HepG2 (cell line): ENCODE results near the gene GRIN2C. TPM values are rescaled to one million over a fixed set of nuclear protein-coding genes. Genes with fewer than 3 reads are reported as not detected.
A peak's percentile ranks its signal among the peaks of the same experiment; 100 is the strongest.

Experiments
- ARID5B ChIP-seq: IDR thresholded peaks from 2 replicates; pipeline ENCODE4 v1.4.0; 2020; ENCODE audit warnings: mild to moderate bottlenecking, missing genetic modification reagents
- ASH2L ChIP-seq: fragments of 300-600, 200-600 bp; sonication (generic); IDR thresholded peaks from 2 replicates; pipeline ENCODE4 v1.7.0; 2017; ENCODE audit warnings: low read depth, mild to moderate bottlenecking, moderate library complexity, mixed read lengths, low read length; ENCODE audit not compliant: insufficient read length
- ATAD3A ChIP-seq: sonication (generic); formaldehyde crosslinking; IDR thresholded peaks from 2 replicates; pipeline ENCODE4 v1.4.0; 2020; ENCODE audit warnings: missing genetic modification reagents
- BHLHE40 ChIP-seq: IDR thresholded peaks from 2 replicates; pipeline ENCODE4 v1.6.1; 2011; ENCODE audit warnings: low read length, improper control_type of control experiment
- CHD2 ChIP-seq: IDR thresholded peaks from 2 replicates; pipeline ENCODE4 v1.6.1; 2011; ENCODE audit warnings: low read depth, low read length, improper control_type of control experiment
- FOXJ3 ChIP-seq: sonication (generic); formaldehyde crosslinking; IDR thresholded peaks from 2 replicates; pipeline ENCODE4 v1.4.0; 2020; ENCODE audit warnings: missing genetic modification reagents, mild to moderate bottlenecking, borderline replicate concordance
- HDAC2 ChIP-seq: sonication (generic); formaldehyde crosslinking; IDR thresholded peaks from 2 replicates; pipeline ENCODE4 v1.4.0; 2020; ENCODE audit warnings: missing genetic modification reagents
- HINFP ChIP-seq: sonication (generic); formaldehyde crosslinking; IDR thresholded peaks from 2 replicates; pipeline ENCODE4 v1.4.0; 2020; ENCODE audit warnings: low read depth, mild to moderate bottlenecking, missing genetic modification reagents
- MAFF ChIP-seq: IDR thresholded peaks from 2 replicates; pipeline ENCODE4 v1.6.1; 2011; ENCODE audit warnings: low read depth, low read length, improper control_type of control experiment
- MAFG ChIP-seq: sonication (generic); formaldehyde crosslinking; IDR thresholded peaks from 2 replicates; pipeline ENCODE4 v1.5.1; 2020; ENCODE audit warnings: mild to moderate bottlenecking, missing genetic modification reagents
- PAWR ChIP-seq: sonication (generic); formaldehyde crosslinking; IDR thresholded peaks from 2 replicates; pipeline ENCODE4 v1.4.0; 2020; ENCODE audit warnings: missing genetic modification reagents, mild to moderate bottlenecking, borderline replicate concordance
- RFXAP ChIP-seq: sonication (generic); formaldehyde crosslinking; IDR thresholded peaks from 2 replicates; pipeline ENCODE4 v1.4.0; 2020; ENCODE audit warnings: missing genetic modification reagents, borderline replicate concordance
- SMAD1 ChIP-seq: sonication (generic); formaldehyde crosslinking; IDR thresholded peaks from 2 replicates; pipeline ENCODE4 v1.4.0; 2020; ENCODE audit warnings: missing genetic modification reagents, low read depth, mild to moderate bottlenecking, borderline replicate concordance
- SP5 ChIP-seq: IDR thresholded peaks from 2 replicates; pipeline ENCODE4 v1.6.1; 2016; ENCODE audit warnings: low read depth, borderline replicate concordance
- TCF7L2 ChIP-seq: IDR thresholded peaks from 2 replicates; pipeline ENCODE4 v1.6.1; 2011; ENCODE audit warnings: mild to moderate bottlenecking, low read depth, low read length, moderate library complexity
- ZEB1 ChIP-seq: IDR thresholded peaks from 2 replicates; pipeline ENCODE4 v1.6.1; 2012; ENCODE audit warnings: mild to moderate bottlenecking, low read depth, inconsistent platforms; ENCODE audit not compliant: insufficient replicate concordance
- ZFP1 ChIP-seq: IDR thresholded peaks from 2 replicates; pipeline ENCODE4 v1.6.1; 2016
- ZFP37 ChIP-seq: sonication (generic); formaldehyde crosslinking; IDR thresholded peaks from 2 replicates; pipeline ENCODE4 v1.4.0; 2020; ENCODE audit warnings: missing genetic modification reagents, borderline replicate concordance
- ZFP62 ChIP-seq: sonication (generic); formaldehyde crosslinking; IDR thresholded peaks from 2 replicates; pipeline ENCODE4 v1.4.0; 2020; ENCODE audit warnings: missing genetic modification reagents
- ZNF44 ChIP-seq: sonication (generic); formaldehyde crosslinking; IDR thresholded peaks from 2 replicates; pipeline ENCODE4 v1.5.1; 2020; ENCODE audit warnings: mild to moderate bottlenecking, missing genetic modification reagents
- ZNF703 ChIP-seq: sonication (generic); formaldehyde crosslinking; IDR thresholded peaks from 2 replicates; pipeline ENCODE4 v1.5.1; 2020; ENCODE audit warnings: missing genetic modification reagents, mild to moderate bottlenecking, moderate library complexity, borderline replicate concordance
- polyA plus RNA-seq, 8 experiments: library from polyadenylated mRNA; depleted of rRNA in 3 of 8; stranded (reverse) in 7 of 8; unstranded in 1 of 8; fragments of >200 nt; fragmentation: Illumina TruSeq in 4 of 8; extraction: Trizol in 4 of 8; gene quantifications; 2 replicates each; pipeline versions ENCODE4 v1.2.1 to v1.2.3, GENCODE V29; 2011 to 2016; ENCODE audit warnings: low read depth in 4 of 8, missing spikeins in 1 of 8, mixed read lengths in 1 of 8; ENCODE audit not compliant: insufficient read depth in 1 of 8
- total RNA-seq, 5 experiments: library from RNA; depleted of rRNA; stranded (reverse); fragments of >200 nt; fragmentation: Illumina TruSeq; extraction: Trizol; gene quantifications; 2 replicates each; pipeline ENCODE4 v1.2.3, GENCODE V29; 2016; ENCODE audit warnings: low read depth in 1 of 5
- TF ChIP-seq, protein P1 (sequence below): IDR thresholded peaks from 2 replicates; pipeline ENCODE4 v1.6.1; 2018; ENCODE audit warnings: missing genetic modification reagents, mild to moderate bottlenecking, missing compliant biosample characterization
- TF ChIP-seq, protein P2 (sequence below): sonication (generic); formaldehyde crosslinking; IDR thresholded peaks from 2 replicates; pipeline ENCODE4 v1.5.1; 2020; ENCODE audit warnings: missing genetic modification reagents, mild to moderate bottlenecking, borderline replicate concordance

GRIN2C gene
- total and polyA plus RNA-seq, 2 of the 13 experiments (the other 11 are each of a cell fraction or from before 2014, with no cell fraction given), result 0.03 to 0.11 TPM

- no peak for TF ChIP-seq FOXJ3 (CRISPR knock-in tag)
- no peak for TF ChIP-seq TCF7L2
- no peak for TF ChIP-seq ZNF703 (CRISPR knock-in tag)
- peak; percentile 71; the same call in 1 of the 2 replicates for TF ChIP-seq ZNF44 (CRISPR knock-in tag)
- TF ChIP-seq MAFF, result no peak
- TF ChIP-seq ZFP1 (CRISPR knock-in tag), result 0 out of 2 replicates have a peak, but pooled peaks have one; percentile 56
- TF ChIP-seq RFXAP (CRISPR knock-in tag), result no peak
- TF ChIP-seq ZFP62 (CRISPR knock-in tag), result no peak
- TF ChIP-seq, protein P1, sequence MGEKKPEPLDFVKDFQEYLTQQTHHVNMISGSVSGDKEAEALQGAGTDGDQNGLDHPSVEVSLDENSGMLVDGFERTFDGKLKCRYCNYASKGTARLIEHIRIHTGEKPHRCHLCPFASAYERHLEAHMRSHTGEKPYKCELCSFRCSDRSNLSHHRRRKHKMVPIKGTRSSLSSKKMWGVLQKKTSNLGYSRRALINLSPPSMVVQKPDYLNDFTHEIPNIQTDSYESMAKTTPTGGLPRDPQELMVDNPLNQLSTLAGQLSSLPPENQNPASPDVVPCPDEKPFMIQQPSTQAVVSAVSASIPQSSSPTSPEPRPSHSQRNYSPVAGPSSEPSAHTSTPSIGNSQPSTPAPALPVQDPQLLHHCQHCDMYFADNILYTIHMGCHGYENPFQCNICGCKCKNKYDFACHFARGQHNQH (CRISPR knock-in tag), result peak; percentile 52
- TF ChIP-seq CHD2, result 0 out of 2 replicates have a peak, but pooled peaks have one; percentile 27
- TF ChIP-seq, protein P2, sequence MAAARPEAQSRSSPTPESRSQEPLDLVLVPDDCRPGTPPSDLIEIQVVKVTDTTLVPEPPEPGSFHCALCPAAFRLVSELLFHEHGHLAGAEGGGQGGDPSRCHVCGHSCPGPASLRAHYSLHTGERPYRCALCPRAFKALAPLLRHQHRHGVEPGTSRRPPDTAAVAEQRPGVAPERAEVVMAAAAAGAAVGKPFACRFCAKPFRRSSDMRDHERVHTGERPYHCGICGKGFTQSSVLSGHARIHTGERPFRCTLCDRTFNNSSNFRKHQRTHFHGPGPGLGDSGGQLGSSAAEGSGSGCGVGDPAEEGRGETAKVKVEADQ, result no peak; the same call in 1 of the 2 replicates
- peak; percentile 16; the same call in 1 of the 2 replicates for TF ChIP-seq SMAD1
- TF ChIP-seq SP5, result peak; percentile 72
- TF ChIP-seq ATAD3A (CRISPR knock-in tag), result no peak
- TF ChIP-seq BHLHE40, result no peak
- TF ChIP-seq MAFG (CRISPR knock-in tag), result no peak
- TF ChIP-seq ZFP37 (CRISPR knock-in tag), result no peak
- TF ChIP-seq ZEB1, result no peak
- TF ChIP-seq ASH2L, result peak; percentile 50
- TF ChIP-seq PAWR (CRISPR knock-in tag), result no peak
- peak; percentile 65; the same call in 1 of the 2 replicates for TF ChIP-seq HINFP (CRISPR knock-in tag)
- TF ChIP-seq ARID5B (CRISPR knock-in tag), result peak; percentile 54; the same call in 1 of the 2 replicates
- TF ChIP-seq HDAC2 (CRISPR knock-in tag), result 0 out of 2 replicates have a peak, but pooled peaks have one; percentile 32
Measured at GRCh38 chr17:74872313-74873036, 12.8 kb upstream of the GRIN2C start, which contains the start of gene FDXR (continued).
